Activated CD4-positive, alpha-beta T cell treated with anti-CD3 and anti-CD28 coated beads, Interleukin-2, amount 50 U/mL, for 24 hours (primary cell): ENCODE data around the gene ABCB4.
"Not testable (repeated sequence)": the region's sequence is repeated elsewhere in the genome, so short reads cannot be mapped to it uniquely, and the experiment has no call there.

Experiments used
- DNase-seq, 2 donors: peaks; one replicate each; pipeline ENCODE4 v3.0.0-alpha.2; 2020; ENCODE audit warnings: low read depth in 1 of 2, low spot score in 1 of 2

Gene ABCB4

DNA sequence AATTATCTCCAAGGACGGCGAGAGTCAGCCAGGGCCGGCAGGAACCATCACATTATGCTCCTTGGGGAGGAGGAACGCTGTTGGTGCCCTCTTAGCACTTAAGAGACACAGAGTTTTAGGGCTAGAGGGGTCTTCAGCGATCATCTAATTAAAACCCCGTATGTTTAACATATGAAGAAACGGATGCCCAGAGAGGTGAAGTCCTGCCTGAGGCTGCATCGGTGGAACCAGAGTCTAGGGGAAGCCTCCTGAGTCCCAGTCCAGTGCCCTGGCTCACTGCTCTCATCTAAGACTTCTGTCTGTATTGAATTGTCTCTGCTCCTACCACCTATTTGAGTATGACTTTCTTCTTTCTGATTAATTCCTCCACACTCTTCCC, 688 bp upstream of the ABCB4 start:
- DNase-seq, result no peak

DNA sequence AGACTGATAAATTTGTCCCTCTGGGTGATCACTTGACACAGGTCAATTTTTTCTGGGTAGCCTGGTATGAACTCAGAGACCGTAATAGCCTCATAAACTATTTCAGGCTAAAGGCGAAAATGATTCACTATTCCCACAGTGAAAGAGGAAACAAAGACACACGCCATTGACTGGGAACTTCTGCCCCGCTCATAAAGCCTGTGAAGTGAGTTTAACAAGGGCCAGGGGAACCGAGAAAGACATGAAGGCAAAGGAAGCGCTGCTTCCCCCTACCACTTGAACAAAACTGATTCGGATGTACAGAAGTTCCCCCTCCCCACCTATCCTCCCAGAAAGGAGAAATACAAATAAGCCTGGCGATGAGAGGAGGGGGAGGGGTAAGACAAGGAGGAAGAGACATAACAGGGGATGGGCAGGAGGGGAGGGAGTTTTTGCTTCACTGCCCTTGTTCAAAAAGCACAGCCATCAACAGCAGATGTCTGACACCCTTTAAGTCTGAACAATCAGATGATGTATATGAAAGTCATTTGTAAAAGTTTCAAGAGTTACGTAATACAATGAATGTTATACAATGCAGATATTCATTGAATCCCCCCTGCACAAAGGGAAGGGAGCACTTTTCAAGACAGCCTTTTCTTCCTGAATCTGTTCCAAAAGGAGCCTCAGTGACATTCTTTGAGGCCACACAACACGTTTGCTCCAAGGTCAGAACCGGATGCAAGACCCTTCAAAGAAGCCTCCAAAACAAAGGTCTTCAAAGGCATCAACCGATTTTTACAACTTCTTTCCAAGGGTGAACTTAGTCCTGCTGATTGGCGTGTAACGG, 734 bp downstream of the ABCB4 start:
- no peak for DNase-seq

GRCh38 chr7:87473986-87474385, 1.5 kb downstream of the ABCB4 start:
- DNase-seq, result no peak

GRCh38 chr7:87473192-87473591, 2.3 kb downstream of the ABCB4 start:
- DNase-seq, result no peak

DNA sequence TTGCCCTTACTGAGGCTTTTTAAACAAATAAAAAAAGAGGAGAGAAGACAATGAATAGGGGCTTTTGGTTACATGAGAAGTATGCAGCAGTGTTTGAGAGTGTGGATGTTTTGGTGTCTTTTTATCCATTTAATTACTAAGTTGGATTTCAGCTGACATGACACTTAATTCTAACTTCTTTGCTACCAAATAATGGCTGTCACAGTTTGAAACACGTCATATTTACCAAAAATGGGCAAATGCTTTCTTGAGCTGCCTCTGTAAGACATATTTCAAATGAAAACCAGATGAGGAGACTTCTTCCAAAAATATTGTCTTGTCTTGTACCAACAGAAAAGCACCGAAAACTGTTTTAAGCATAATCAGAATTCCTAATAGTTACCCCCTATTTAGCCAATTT, 4.0 kb downstream of the ABCB4 start:
- DNase-seq, result no peak

DNA sequence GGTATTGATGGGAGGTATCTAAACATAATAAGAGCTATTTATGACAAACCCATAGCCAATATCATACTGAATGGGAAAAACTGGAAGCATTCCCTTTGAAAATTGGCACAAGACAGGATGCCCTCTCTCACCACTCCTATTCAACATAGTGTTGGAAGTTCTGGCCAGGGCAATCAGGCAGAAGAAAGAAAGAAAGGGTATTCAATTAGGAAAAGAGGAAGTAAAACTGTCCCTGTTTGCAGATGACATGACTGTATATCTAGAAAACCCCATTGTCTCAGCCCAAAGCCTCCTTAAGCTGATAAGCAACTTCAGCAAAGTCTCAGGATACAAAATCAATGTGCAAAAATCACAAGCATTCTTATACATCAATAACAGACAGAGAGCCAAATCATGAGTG, 6.3 kb downstream of the ABCB4 start:
- DNase-seq, result not testable (repeated sequence)

DNA sequence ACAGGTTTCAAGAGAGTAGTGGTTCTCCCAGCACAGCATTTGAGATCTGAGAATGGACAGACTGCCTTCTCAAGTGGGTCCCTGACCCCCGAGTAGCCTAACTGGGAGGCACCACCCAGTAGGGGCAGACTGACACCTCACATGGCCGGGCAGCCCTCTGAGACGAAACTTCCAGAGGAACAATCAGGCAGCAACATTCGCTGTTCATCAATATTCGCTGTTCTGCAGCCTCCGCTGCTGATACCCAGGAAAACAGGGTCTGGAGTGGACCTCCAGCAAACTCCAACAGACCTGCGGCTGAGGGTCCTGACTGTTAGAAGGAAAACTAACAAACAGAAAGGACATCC, 10.0 kb downstream of the ABCB4 start:
- DNase-seq, result not testable (repeated sequence)

DNA sequence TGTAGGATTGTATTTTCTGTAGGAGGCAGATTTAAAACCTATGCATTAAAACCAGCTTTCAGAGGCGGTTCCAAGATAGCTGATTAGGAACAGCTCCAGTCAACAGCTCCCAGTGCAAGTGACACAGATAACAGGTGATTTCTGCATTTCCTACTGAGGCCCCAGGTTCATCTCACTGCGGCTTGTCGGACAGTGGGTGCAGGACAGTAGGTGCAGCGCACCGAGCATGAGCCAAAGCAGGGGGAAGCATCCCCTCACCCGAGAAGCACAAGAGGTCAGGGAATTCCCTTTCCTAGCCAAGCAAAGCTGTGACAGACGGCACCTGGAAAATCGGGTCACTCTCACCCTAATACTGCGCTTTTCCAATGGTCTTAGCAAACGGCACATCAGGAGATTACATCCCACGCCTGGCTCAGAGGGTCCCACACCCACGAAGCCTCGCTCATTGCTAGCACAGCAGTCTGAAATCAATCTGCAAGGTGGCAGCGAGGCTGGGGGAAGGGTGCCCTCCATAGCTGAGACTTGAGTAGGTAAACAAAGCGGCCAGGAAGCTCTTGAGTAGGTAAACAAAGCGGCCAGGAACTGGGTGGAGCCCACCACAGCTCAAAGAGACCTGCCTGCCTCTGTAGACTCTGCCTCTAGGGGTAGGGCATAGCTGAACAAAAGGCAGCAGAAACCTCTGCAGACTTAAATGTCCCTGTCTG, 10.5 kb downstream of the ABCB4 start:
- DNase-seq, result not testable (repeated sequence)

GRCh38 chr7:87463982-87464381, 11.5 kb downstream of the ABCB4 start:
- DNase-seq, result no peak

GRCh38 chr7:87460444-87460843, 15.0 kb downstream of the ABCB4 start:
- not testable (repeated sequence) for DNase-seq

DNA sequence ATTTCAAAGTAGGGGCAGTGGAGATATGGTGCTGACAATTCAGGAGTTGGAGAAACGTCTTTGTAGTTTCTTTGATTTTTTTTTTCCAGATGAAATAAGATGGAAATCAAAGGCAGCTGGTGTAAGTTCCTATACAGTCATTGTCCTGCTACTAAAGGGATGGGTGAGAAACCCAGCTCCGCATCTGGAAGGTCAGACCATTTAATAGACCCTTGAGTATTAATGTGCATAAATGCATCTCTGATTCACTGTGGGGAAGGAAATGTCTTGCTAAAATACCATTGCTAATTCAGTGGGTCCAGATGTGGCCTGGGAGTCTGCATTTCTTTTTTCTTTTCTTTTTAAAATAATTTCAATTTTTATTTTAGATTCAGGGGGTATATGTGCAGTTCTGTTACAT, 15.5 kb downstream of the ABCB4 start:
- DNase-seq, result no peak

DNA sequence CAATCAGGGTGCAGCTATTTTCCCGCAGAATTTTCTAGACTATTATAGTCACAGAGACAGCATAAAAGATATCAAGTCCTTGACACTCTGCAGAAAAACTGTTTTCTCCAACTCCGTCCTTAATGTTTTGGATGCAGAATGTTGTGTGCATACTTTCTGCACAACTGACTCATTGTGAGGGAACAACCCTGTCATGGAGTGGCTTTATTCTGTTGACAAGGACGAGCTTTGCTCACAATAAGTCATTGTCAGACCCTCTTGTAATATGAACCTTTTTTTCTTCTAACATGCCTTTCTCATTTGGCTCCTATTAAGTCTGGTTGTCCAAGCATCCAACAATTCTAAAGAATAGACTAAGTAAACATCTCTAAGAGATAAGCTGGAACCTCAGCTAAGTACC, 17.3 kb downstream of the ABCB4 start:
- no peak for DNase-seq

GRCh38 chr7:87456247-87456646, 19.2 kb downstream of the ABCB4 start:
- no peak for DNase-seq

DNA sequence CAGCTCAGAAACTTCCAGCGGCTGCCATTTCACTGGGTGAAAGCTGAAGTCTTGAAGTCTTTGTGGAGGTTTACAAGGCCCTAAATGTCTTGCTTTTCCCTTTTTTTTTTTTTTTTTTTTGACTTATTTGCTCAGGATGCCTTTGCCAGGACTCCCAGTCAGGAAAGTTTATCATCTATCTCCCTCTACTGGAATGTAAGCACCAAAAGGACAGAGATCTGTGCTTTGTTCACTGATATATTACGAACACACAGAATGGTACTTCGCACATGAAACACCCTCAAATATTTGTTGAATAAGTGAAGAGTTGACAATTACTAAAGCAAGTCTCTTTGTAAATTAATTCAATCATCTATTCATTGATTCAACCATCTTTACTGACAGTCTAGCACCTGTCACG, 23.2 kb downstream of the ABCB4 start:
- no peak for DNase-seq

- DNase-seq, result no peak
Observed at GRCh38 chr7:87451187-87451586, 24.3 kb downstream of the ABCB4 start.

DNA sequence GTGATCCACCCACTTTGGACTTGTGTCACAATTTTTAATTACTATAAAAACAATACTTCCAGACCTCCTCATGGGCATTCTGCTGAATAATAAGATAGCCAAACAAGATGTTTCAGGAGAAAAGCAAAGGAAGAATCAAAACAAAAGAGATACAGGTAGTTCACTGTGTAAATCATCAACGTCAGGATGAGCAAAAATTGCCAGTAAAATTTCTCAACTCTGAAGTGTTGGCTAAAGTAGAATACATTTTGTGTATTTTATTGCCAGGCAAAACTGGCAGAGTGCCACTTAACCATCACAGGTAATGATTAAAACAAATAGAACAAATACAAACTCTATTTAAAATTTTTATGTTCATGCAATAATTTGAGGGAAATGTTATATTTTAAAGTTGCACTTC, 24.8 kb downstream of the ABCB4 start:
- no peak for DNase-seq

DNA sequence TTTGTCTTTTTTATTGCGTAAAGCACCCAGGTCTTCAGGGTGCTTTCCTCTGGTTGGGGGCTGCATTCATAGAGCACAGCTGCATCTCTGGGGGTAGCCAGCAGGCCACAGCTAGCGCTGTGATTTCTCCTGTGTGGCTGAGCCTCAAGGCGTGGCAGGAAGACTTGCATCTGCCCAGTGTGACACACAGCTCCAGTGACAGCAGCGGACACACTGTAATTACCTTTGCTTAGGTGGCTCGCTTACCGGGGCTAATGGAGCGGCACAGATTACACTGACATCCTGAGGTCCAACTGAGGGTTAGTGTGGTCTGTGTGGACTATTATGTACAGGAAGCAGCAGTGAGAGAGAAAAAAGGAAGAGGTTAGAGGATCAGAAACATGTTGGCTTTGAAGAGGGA, 27.1 kb downstream of the ABCB4 start:
- DNase-seq, result no peak

GRCh38 chr7:87447116-87447635, 28.3 kb downstream of the ABCB4 start:
- no peak for DNase-seq

- DNase-seq, result no peak
Observed at GRCh38 chr7:87445897-87446296, 29.6 kb downstream of the ABCB4 start.

DNA sequence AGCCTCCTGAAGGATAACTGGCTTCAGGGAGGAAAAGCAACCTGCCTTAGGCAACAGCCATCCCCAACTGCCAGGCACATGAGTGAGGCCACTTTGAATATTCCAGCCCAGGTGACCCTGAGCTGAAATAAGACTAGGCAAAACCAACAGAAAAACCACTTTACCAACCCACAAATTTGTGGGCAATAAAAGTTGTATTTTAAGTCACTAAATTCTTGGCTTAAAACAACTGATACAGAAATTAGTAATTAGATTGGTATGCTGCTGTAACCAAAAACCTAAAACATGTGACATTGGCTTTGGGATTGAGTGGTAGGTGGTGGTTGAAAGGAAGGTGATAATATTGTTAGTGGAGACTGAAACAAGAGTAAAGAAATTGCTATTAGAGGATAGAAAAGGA, 39.9 kb downstream of the ABCB4 start:
- DNase-seq, result no peak

- DNase-seq, result no peak
Observed at GRCh38 chr7:87432536-87432935, 42.9 kb downstream of the ABCB4 start.

GRCh38 chr7:87427288-87427687, 48.2 kb downstream of the ABCB4 start:
- no peak for DNase-seq

- DNase-seq, result no peak
Observed at GRCh38 chr7:87426160-87426559, 49.3 kb downstream of the ABCB4 start.
